HAP-1 (cell line): ENCODE data around the gene GPC5.
"Not testable (repeated sequence)": the region's sequence is repeated elsewhere in the genome, so short reads cannot be mapped to it uniquely, and the experiment has no call there.

Experiments
- DNase-seq, 2 experiments: peaks; one replicate each; pipeline ENCODE4 v3.0.0-alpha.2; 2016 to 2020; ENCODE audit warnings: low spot score in 2 of 2
- H3K27me3 ChIP-seq: fragments of 250-450 bp; sonication (Bioruptor Pico); 2 replicates; pipeline ENCODE4 v1.5.1; 2020; ENCODE audit warnings: low read depth, mild to moderate bottlenecking, moderate library complexity
- H3K36me3 ChIP-seq: fragments of 250-450 bp; sonication (Bioruptor Pico); replicated peaks from 2 replicates; pipeline ENCODE4 v1.5.1; 2020; ENCODE audit warnings: mild to moderate bottlenecking
- H3K4me1 ChIP-seq: fragments of 250-450 bp; sonication (Bioruptor Pico); 2 replicates; pipeline ENCODE4 v1.5.1; 2020; ENCODE audit warnings: mild to moderate bottlenecking
- H3K4me3 ChIP-seq: fragments of 250-450 bp; sonication (Bioruptor Pico); 2 replicates; pipeline ENCODE4 v1.5.1; 2020; ENCODE audit warnings: mild to moderate bottlenecking, moderate library complexity
- H3K9me3 ChIP-seq: fragments of 250-450 bp; sonication (Bioruptor Pico); 2 replicates; pipeline ENCODE4 v1.5.1; 2020; ENCODE audit warnings: mild to moderate bottlenecking, moderate library complexity
- in situ Hi-C: fragments of 300-500 bp; cut with MboI; formaldehyde crosslinking; loops from 3 replicates; pipeline ENCODE4 v1.14.3; 2020; ENCODE audit warnings: low sequenced_read_pairs, inconsistent platforms, mixed read lengths

Gene GPC5

GRCh38 chr13:92838786-92839185, 1440.4 kb downstream of the GPC5 start:
- H3K27me3 ChIP-seq: no peaks in the 10 kb centered on the region
- no peaks in the 10 kb centered on the region for H3K9me3 ChIP-seq
- no peak for DNase-seq
- H3K4me3 ChIP-seq: no peak overlapping the region
- in situ Hi-C loops: no loop called here
- H3K36me3 ChIP-seq: no peaks in the 10 kb centered on the region
- no peaks in the 10 kb centered on the region for H3K4me1 ChIP-seq

DNA sequence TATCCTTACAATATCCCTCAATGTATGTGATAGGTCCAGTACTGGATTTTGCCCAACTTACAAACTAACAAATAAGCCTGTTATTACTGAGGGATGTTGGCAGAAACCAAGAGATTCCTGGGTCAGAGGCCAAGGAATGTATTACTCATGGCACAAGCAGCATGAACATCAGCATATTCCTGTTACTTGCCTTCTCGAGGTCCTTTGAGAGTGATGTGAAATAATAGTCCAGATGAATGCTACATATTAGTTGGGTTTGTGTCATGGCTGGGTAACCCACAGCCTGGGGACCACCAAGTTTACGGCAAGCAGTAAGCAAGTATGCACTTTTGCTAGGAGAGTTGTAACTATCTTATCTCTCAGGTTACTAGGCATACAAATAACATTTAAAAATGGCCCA, 1443.7 kb downstream of the GPC5 start:
- H3K4me3 ChIP-seq: no peak overlapping the region
- in situ Hi-C loops: no loop called here

GRCh38 chr13:92843549-92843948, 1445.1 kb downstream of the GPC5 start:
- Histone ChIP-seq H3K9me3 (no peaks in the 10 kb centered on the region), H3K36me3 (no peaks in the 10 kb centered on the region), H3K4me1 (no peaks in the 10 kb centered on the region), H3K4me3 (no peak overlapping the region), H3K27me3 (no peaks in the 10 kb centered on the region)
- no peak for DNase-seq
- in situ Hi-C loops: no loop called here

More for the DNA sequence above, 1443.7 kb downstream of the GPC5 start:
- Histone ChIP-seq H3K9me3 (no peaks in the 10 kb centered on the region), H3K36me3 (no peaks in the 10 kb centered on the region), H3K4me1 (no peaks in the 10 kb centered on the region), H3K27me3 (no peaks in the 10 kb centered on the region)
- no peak for DNase-seq

- Histone ChIP-seq H3K27me3 (no peaks in the 10 kb centered on the region), H3K36me3 (no peaks in the 10 kb centered on the region), H3K4me1 (no peaks in the 10 kb centered on the region), H3K4me3 (no peak overlapping the region), H3K9me3 (no peaks in the 10 kb centered on the region)
- no peak for DNase-seq
- in situ Hi-C loops: no loop called here
Observed at GRCh38 chr13:92849381-92849780, 1451.0 kb downstream of the GPC5 start.

DNA sequence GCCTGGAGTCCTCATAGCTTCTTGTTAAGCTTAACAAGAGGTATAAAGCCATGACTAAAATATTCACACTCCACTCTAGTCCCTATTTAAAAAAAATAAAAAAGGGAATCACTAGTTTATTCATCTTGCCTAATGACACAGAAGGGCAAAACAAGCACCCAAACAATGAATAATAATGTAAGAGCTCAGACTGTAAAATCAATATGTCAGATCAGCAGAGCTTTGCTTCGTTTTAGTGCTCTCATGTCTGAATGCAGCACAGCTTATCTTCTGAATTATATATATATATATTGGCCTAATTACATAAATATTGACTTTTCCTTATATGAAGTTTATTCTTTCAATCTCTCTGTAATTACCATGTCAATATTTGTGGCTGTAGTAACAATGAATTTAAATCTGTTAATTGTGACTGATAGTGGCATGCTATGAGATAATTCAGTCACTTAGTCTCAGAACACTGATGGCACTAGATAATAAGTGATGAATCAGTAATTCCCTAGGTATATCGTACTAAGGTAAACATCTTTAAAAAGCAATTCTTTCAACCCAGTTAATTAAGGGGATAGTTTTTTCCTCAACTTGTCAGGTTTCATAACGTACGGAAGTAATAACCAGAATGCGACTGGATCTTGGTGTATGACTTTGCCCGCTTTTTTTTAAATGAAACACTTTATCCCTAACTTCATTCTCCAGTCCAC, 1466.3 kb downstream of the GPC5 start:
- no peaks in the 10 kb centered on the region for H3K4me1 ChIP-seq
- no peak for DNase-seq
- in situ Hi-C loops: no loop called here

DNA sequence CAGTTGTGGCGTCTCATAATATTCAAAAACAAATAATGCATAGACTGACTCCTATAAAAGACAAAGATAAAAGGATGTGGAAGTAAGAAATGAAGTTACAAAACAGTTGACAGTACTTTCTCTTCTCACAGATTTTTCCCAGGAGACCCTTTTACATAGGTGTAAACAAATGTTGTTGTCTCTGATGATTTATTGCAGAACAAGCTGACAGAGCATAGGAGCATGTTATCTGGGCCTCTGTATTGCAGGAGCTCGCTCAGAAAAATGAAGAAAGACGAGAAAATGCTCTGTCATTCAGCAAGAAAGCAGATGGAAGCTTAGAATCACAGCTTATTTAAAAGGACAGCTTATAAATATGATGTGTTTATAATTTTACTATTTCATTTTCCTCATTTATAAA, 1474.6 kb downstream of the GPC5 start:
- in situ Hi-C loops: no loop called here
- Histone ChIP-seq H3K4me3 (no peak overlapping the region), H3K4me1 (no peaks in the 10 kb centered on the region), H3K27me3 (no peaks in the 10 kb centered on the region; the same call in 1 of the 2 replicates), H3K9me3 (no peaks in the 10 kb centered on the region), H3K36me3 (no peaks in the 10 kb centered on the region)
- no peak for DNase-seq

More for the DNA sequence above, 1466.3 kb downstream of the GPC5 start:
- no peak overlapping the region for H3K4me3 ChIP-seq
- no peaks in the 10 kb centered on the region for H3K36me3 ChIP-seq
- no peaks in the 10 kb centered on the region for H3K9me3 ChIP-seq
- no peaks in the 10 kb centered on the region for H3K27me3 ChIP-seq

- H3K36me3 ChIP-seq: no peaks in the 10 kb centered on the region
- H3K4me3 ChIP-seq: no peak overlapping the region
- no peaks in the 10 kb centered on the region for H3K9me3 ChIP-seq
- no peaks in the 10 kb centered on the region for H3K27me3 ChIP-seq
- DNase-seq: no peak
- no peaks in the 10 kb centered on the region for H3K4me1 ChIP-seq
- in situ Hi-C loops: no loop called here
Observed at GRCh38 chr13:92886535-92887077, 1488.2 kb downstream of the GPC5 start.

- 0 out of 2 replicates have a peak, but pooled peaks cover 5% of the 10 kb centered on the region for H3K27me3 ChIP-seq
- H3K4me1 ChIP-seq: no peaks in the 10 kb centered on the region
- no peaks in the 10 kb centered on the region for H3K9me3 ChIP-seq
- DNase-seq: no peak
- in situ Hi-C loops: no loop called here
- H3K4me3 ChIP-seq: no peak overlapping the region
- no peaks in the 10 kb centered on the region for H3K36me3 ChIP-seq
Observed at GRCh38 chr13:92894447-92894846, 1496.0 kb downstream of the GPC5 start.

DNA sequence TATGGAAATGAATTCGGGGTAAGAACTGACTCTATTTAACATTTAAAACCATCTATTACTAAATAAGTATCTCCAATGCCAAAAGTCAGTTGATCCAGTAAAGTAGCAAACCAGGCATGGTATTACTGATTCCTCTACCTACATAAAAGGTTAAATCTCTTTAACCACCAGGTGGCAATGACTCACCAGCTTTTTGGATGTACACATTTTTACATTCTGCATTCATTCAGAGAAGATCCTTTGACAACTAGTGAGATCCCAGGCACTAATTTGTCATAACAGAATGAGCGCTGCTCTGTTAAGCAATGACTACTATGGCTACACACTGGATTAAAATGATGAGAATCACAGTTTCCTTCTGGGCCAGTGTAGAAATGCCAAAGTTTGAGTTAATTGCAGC, 1498.4 kb downstream of the GPC5 start:
- in situ Hi-C loops: no loop called here
- peaks cover 5% of the 10 kb centered on the region; the same call in 1 of the 2 replicates for H3K27me3 ChIP-seq
- no peaks in the 10 kb centered on the region for H3K9me3 ChIP-seq
- no peak overlapping the region for H3K4me3 ChIP-seq
- H3K4me1 ChIP-seq: no peaks in the 10 kb centered on the region
- DNase-seq: peak; percentile 9 to 10
- H3K36me3 ChIP-seq: no peaks in the 10 kb centered on the region

DNA sequence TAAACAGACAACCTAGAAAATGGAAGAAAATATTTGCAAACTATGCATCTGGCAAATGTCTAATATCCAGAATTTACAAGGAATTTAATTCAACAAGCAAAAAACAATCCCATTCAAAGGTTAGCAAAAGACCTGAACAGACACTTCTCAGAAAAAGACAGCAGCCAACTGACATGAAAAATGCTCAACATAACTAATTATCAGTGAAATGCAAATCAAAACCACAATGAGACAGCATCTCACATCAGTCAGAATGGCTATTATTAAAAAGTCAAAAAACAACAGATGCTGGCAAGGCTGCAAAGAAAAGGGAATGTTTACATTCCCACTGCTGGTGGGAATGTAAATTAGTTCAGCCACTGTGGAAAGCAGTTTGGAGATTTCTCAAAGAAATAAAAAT, 1500.5 kb downstream of the GPC5 start:
- H3K36me3 ChIP-seq, DNase-seq, H3K9me3 ChIP-seq, in situ Hi-C loops, H3K27me3 ChIP-seq, H3K4me3 ChIP-seq, H3K4me1 ChIP-seq: not testable (repeated sequence)

DNA sequence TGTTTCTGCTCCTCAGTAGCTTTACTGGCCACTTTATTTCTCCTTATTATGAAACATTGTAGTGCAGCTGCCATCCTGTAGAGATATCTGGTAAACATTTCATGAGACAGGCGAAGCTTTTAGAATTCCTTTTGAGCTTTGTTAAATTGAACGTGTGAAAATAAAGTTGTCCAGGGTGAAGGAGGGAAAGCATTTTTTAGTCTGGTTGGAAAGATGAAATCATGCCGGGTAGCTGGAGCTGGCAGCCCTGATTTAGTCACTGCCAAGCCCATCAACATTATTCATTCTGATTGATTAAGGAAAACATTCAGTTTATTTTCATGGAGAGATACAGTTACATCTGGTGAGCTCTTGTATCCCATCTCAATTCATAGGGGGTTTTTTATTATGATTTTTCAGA, 1502.0 kb downstream of the GPC5 start:
- Histone ChIP-seq H3K4me3 (no peak overlapping the region), H3K27me3 (no peaks in the 10 kb centered on the region; the same call in 1 of the 2 replicates), H3K4me1 (no peaks in the 10 kb centered on the region), H3K9me3 (peaks cover 2% of the 10 kb centered on the region; the same call in 1 of the 2 replicates), H3K36me3 (no peaks in the 10 kb centered on the region)
- in situ Hi-C loops: no loop called here
- no peak for DNase-seq

GRCh38 chr13:92901739-92902138, 1503.3 kb downstream of the GPC5 start:
- DNase-seq: no peak
- Histone ChIP-seq H3K4me1 (no peaks in the 10 kb centered on the region), H3K27me3 (no peaks in the 10 kb centered on the region; the same call in 1 of the 2 replicates), H3K9me3 (peaks cover 2% of the 10 kb centered on the region; the same call in 1 of the 2 replicates), H3K4me3 (no peak overlapping the region), H3K36me3 (no peaks in the 10 kb centered on the region)
- in situ Hi-C loops: no loop called here

- H3K36me3 ChIP-seq: no peaks in the 10 kb centered on the region
- in situ Hi-C loops: no loop called here
- DNase-seq: no peak
- no peak overlapping the region for H3K4me3 ChIP-seq
- H3K9me3 ChIP-seq: no peaks in the 10 kb centered on the region
- H3K4me1 ChIP-seq: no peaks in the 10 kb centered on the region
- H3K27me3 ChIP-seq: no peaks in the 10 kb centered on the region
Observed at GRCh38 chr13:92912629-92913028, 1514.2 kb downstream of the GPC5 start.

DNA sequence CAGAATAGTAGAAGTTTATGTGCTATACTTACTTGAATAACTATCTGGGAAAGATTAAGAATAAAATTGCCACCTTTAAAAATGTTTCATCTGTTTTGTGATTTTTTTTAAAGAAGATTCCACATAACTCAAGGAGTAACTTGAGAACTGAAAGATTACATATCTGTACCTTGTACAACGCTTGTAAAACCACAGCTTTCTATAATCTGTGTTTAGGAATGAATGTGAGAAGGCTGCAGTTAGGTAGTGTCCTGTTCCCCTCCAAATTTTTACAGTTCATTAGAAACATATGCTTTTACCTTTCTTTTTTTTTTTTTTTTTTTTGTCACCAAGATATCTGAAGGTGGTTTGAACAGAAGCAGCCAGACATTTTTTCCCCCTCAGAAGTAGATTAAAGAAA, 1515.4 kb downstream of the GPC5 start:
- no peak for DNase-seq
- no peak overlapping the region for H3K4me3 ChIP-seq
- no peaks in the 10 kb centered on the region for H3K9me3 ChIP-seq
- no peaks in the 10 kb centered on the region for H3K27me3 ChIP-seq
- no peaks in the 10 kb centered on the region for H3K36me3 ChIP-seq
- no peaks in the 10 kb centered on the region for H3K4me1 ChIP-seq
- in situ Hi-C loops: no loop called here
